Endodermal cell (in vitro differentiated cells): ENCODE results near the gene DOK1. TPM values are rescaled to one million over a fixed set of nuclear protein-coding genes. Genes with fewer than 3 reads are reported as not detected.

Source experiments
- DNase-seq: peaks from one replicate; pipeline ENCODE4 v3.0.0-alpha.2; 2017
- H3K27ac ChIP-seq: 2 replicates; pipeline ENCODE4 v1.5.1; 2013; ENCODE audit warnings: mild to moderate bottlenecking, low read depth, low read length, moderate library complexity
- H3K27me3 ChIP-seq: 2 replicates; pipeline ENCODE4 v1.6.1; 2013; ENCODE audit warnings: mild to moderate bottlenecking, low read length, moderate library complexity; ENCODE audit not compliant: insufficient read depth, control insufficient read depth, poor library complexity, severe bottlenecking
- H3K36me3 ChIP-seq: 2 replicates; pipeline ENCODE4 v1.7.0; 2013; ENCODE audit warnings: mild to moderate bottlenecking, low read length, moderate library complexity; ENCODE audit not compliant: control insufficient read depth, insufficient read depth
- H3K4me1 ChIP-seq: one replicate; pipeline ENCODE4 v1.7.0; 2013; ENCODE audit warnings: low read length; ENCODE audit not compliant: control insufficient read depth, insufficient read depth
- H3K4me3 ChIP-seq: 2 replicates; pipeline ENCODE4 v1.5.1; 2013; ENCODE audit warnings: mild to moderate bottlenecking, low read length, moderate library complexity
- H3K9ac ChIP-seq: 2 replicates; pipeline ENCODE4 v1.6.1; 2013; ENCODE audit warnings: mild to moderate bottlenecking, low read length, moderate library complexity; ENCODE audit not compliant: poor library complexity, severe bottlenecking; ENCODE audit errors: extremely low read depth
- H3K9me3 ChIP-seq: 2 replicates; pipeline ENCODE4 v1.6.1; 2013; ENCODE audit warnings: mild to moderate bottlenecking, low read length, moderate library complexity; ENCODE audit not compliant: control insufficient read depth
- H3K27ac Mint-ChIP-seq: 2 replicates; pipeline ENCODE4 v1.8.0; 2020; ENCODE audit warnings: mixed read lengths
- H3K27me3 Mint-ChIP-seq: 2 replicates; pipeline ENCODE4 v1.8.0; 2021; ENCODE audit warnings: mild to moderate bottlenecking, mixed read lengths; ENCODE audit not compliant: insufficient read depth
- H3K36me3 Mint-ChIP-seq: 2 replicates; pipeline ENCODE4 v1.8.0; 2020; ENCODE audit warnings: low read depth, mixed read lengths
- H3K4me1 Mint-ChIP-seq: 2 replicates; pipeline ENCODE4 v1.8.0; 2020; ENCODE audit warnings: mixed read lengths
- H3K4me3 Mint-ChIP-seq: 2 replicates; pipeline ENCODE4 v1.8.0; 2020; ENCODE audit warnings: mild to moderate bottlenecking, moderate library complexity, mixed read lengths
- H3K9me3 Mint-ChIP-seq: 2 replicates; pipeline ENCODE4 v1.8.0; 2020; ENCODE audit warnings: mild to moderate bottlenecking, mixed read lengths
- CTCF ChIP-seq: fragments of 200-600 bp; sonication (generic); conservative IDR thresholded peaks from 2 replicates; pipeline ENCODE4 v1.5.0; 2021; ENCODE audit warnings: antibody characterized with exemption, mild to moderate bottlenecking
- WGBS, 2 experiments: methylation state at CpG; one replicate each; pipeline versions ENCODE4 v1.1.5 to v1.1.7; 2013; ENCODE audit warnings: missing lambda C conversion rate in 2 of 2, mixed read lengths in 1 of 2; ENCODE audit not compliant: insufficient coverage in 1 of 2, insufficient read length in 1 of 2; 5-methylcytosine and 5-hydroxymethylcytosine counted together
- total RNA-seq, 2 donors: library from RNA; stranded (reverse); fragmentation: NEBNext Ultra II Directional in 1 of 2; extraction: Animal tissue kit (Norgen Biotek cat#: 25700) in 1 of 2; gene quantifications; 2 replicates in 1 of 2; 3 replicates in 1 of 2; pipeline ENCODE4 v1.2.1, GENCODE V29; 2021

The DOK1 gene
- total RNA-seq, 2 donors from 2014 or later, result 12.9 to 15.1 TPM

GRCh38 chr2:74556159-74556558 is 1.6 kb downstream of the DOK1 start:
- Histone ChIP-seq H3K4me3 (no peak overlapping the region), H3K9me3 (no peaks in the 10 kb centered on the region), H3K36me3 (no peaks in the 10 kb centered on the region), H3K9ac (no peak overlapping the region), H3K4me1 (no peaks in the 10 kb centered on the region), H3K27ac (no peak overlapping the region), H3K27me3 (peaks cover 54% of the 10 kb centered on the region)
- Mint-ChIP-seq H3K27me3 (peaks cover 67% of the 10 kb centered on the region), H3K9me3 (no peaks in the 10 kb centered on the region), H3K4me3 (peak overlapping the region; percentile 88), H3K27ac (no peak overlapping the region), H3K36me3 (peaks cover 6% of the 10 kb centered on the region), H3K4me1 (peaks cover 15% of the 10 kb centered on the region)
- no peak for DNase-seq
- WGBS, 2 experiments, result 82 to 90% methylated on average over 8 to 14 of the region's 14 CpGs
- no peak for TF ChIP-seq CTCF

- Mint-ChIP-seq H3K36me3 (peaks cover 6% of the 10 kb centered on the region), H3K27ac (no peak overlapping the region), H3K4me3 (no peak overlapping the region), H3K4me1 (peaks cover 15% of the 10 kb centered on the region), H3K27me3 (peaks cover 67% of the 10 kb centered on the region), H3K9me3 (no peaks in the 10 kb centered on the region)
- Histone ChIP-seq H3K4me1 (no peaks in the 10 kb centered on the region), H3K27ac (no peak overlapping the region), H3K36me3 (no peaks in the 10 kb centered on the region), H3K9ac (no peak overlapping the region), H3K4me3 (no peak overlapping the region), H3K27me3 (peaks cover 47% of the 10 kb centered on the region), H3K9me3 (no peaks in the 10 kb centered on the region)
- no peak for TF ChIP-seq CTCF
- 92 to 97% methylated on average over 4 to 6 of the region's 6 CpGs for WGBS, 2 experiments
- DNase-seq, result no peak
These were observed 2.4 kb downstream of the DOK1 start for GRCh38 chr2:74556831-74557370.

- H3K27ac Mint-ChIP-seq, result no peak overlapping the region
- no peak overlapping the region for H3K4me3 ChIP-seq
- H3K4me1 Mint-ChIP-seq, result peaks cover 11% of the 10 kb centered on the region
- H3K27ac ChIP-seq, result no peak overlapping the region
- peaks cover 31% of the 10 kb centered on the region for H3K27me3 ChIP-seq
- no peaks in the 10 kb centered on the region for H3K4me1 ChIP-seq
- no peak overlapping the region for H3K9ac ChIP-seq
- H3K27me3 Mint-ChIP-seq, result peaks cover 56% of the 10 kb centered on the region
- H3K36me3 ChIP-seq, result no peaks in the 10 kb centered on the region
- no peaks in the 10 kb centered on the region for H3K9me3 ChIP-seq
- DNase-seq, result peak; percentile 39
- peaks cover 6% of the 10 kb centered on the region for H3K36me3 Mint-ChIP-seq
- 82 to 85% methylated on average over 5 to 7 of the region's 7 CpGs for WGBS, 2 experiments
- H3K9me3 Mint-ChIP-seq, result no peaks in the 10 kb centered on the region
- TF ChIP-seq CTCF, result no peak
- H3K4me3 Mint-ChIP-seq, result no peak overlapping the region
These were observed 4.0 kb downstream of the DOK1 start for GRCh38 chr2:74558284-74559230.
